ENCODE results near the gene TJP1. TPM values are rescaled to one million over a fixed set of nuclear protein-coding genes. Genes with fewer than 3 reads are reported as not detected.

Gene TJP1
- total RNA-seq, result under 1 TPM in 1 of 2 donors, not detected in 1; 0.30 TPM

DNA sequence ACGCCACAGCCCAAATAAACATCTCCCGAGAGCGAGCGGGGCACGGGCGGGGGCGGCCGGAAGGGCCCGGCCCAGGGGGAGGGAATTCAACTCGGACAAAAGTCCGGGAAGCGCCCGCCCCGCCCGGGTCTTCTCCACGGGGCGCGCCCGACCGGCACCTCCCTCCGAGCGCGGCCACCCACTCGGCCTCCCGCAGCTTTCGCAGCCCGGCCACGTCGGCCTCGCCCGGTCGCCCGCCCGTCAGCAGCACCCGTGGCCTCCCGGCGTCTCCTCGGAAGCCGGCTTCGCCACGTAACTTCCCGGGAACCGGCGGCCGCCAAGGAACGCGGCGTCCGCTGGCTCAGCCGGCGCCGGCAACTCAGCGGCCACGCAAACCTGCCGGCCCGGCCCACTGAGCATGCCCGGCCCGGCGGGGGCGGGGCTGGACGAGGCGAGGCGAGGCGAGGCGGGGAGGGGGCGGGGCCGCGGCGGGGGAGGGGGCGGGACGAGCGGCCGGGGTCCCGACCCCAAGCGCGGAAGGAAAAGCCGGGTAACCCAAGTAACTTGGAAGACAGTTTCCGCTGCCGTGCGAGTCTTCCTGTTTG lies at the start of gene TJP1:
Gene TJP1 (minus strand): TSS at position 369 of the 584 bp plus-strand sequence. CDS start 440 bp downstream, outside the sequence.
- no peak for DNase-seq (ENCODE audit: low spot score in 2 of 2)
- Mint-ChIP-seq H3K36me3 (peaks cover 7 to 15% of the 10 kb centered on the region in 2 donors), H3K9me3 (peaks cover 0 to 4% of the 10 kb centered on the region in 2 donors), H3K27ac (no peak within 1 kb of the TSS)
- no peak for ATAC-seq

DNA sequence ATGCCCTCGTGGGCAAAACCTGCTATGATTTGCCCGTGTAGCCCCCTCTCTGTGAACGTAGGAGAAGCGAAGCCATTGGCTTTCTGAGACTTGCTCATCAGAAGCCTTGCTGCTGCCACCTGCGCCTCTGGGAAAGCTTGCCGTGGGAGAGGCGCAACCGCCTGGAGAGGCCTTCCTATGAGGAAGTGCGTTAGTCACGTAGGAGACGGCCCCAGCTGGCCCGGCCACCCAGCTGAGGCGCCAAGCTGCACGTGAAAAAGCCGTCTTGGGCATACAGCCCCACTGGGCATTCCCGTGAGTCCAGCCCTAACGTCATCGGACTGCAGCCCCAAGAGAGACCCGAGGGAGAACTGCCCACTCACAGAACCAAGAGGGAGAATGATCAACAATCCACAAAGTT lies 49.1 kb upstream of the TJP1 start:
- DNase-seq (ENCODE audit: low spot score in 2 of 2) (no peak), ATAC-seq (no peak)
- H3K27ac Mint-ChIP-seq, result no peak overlapping the region
- H3K9me3 Mint-ChIP-seq, result no peaks in the 10 kb centered on the region
- H3K36me3 Mint-ChIP-seq, result no peaks in the 10 kb centered on the region

DNA sequence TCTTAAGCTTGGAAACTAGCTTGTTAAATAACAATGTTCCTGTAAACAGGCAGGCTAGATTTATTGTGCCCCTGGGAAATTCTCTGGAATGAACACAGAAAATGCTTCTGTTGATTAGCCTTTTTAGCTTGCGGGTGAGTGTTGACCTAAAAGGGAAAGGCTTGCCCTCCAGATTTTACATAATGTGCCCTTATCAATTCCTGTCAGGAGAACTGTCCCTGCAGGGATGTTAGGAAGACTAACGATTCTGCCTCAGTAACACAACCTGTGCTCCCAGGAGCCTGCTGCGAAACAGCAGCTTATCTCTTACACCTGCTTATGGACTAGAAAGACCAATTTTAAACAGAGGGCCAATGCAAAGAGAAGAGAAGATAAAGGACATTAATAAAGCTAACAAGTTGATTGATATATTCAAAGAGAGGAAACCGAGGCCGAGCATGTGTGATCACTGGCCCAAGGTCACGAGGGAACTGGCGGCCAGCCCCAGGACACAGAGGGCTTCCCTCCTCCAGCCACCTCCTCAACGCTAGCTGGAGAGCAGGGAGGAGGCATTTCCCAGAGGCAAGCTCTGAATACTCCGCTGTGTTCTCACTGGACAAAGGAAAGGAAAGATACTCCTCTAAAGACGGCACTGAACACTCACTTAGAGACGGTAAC lies 48.4 kb upstream of the TJP1 start:
- H3K9me3 Mint-ChIP-seq, result no peaks in the 10 kb centered on the region
- ATAC-seq, result no peak

DNA sequence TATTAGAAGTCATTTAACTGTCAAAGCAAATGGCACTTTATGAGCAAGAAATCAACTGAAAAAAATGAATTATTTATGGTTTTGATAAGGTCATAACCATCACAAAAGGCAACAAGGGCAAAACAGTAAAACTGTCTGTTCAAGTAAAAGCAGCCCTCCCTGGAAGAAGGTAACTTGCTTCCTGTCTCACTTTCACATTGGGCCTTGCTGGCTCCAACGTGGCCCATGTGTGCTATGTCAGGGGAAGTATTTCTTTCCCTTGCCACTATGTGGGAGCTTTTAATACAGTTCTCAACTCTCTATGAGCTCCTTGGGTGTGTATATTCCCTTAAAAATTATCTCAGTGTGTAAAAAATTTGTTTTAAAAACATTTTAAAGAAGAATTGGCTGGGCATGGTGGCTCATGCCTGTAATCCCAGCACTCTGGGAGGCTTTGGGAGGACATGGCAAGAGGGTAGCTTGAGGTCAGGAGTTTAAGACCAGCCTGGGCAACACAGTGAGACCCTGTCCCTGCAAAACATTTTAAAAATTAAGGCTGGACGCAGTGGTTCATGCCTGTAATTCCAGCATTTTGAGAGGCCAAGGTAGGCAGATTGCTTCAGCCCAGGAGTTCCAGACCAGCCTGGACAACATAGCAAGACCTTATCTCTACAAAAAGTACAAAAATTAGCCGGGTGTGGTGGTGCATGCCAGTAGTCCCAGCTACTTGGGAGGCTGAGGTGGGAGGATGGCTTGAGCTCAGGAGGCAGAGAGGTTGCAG lies 45.2 kb upstream of the TJP1 start:
- no peak for ATAC-seq

More for the DNA sequence above, 48.4 kb upstream of the TJP1 start:
- Mint-ChIP-seq H3K27ac (no peak overlapping the region), H3K36me3 (no peaks in the 10 kb centered on the region)
- DNase-seq (ENCODE audit: low spot score in 2 of 2), result no peak

DNA sequence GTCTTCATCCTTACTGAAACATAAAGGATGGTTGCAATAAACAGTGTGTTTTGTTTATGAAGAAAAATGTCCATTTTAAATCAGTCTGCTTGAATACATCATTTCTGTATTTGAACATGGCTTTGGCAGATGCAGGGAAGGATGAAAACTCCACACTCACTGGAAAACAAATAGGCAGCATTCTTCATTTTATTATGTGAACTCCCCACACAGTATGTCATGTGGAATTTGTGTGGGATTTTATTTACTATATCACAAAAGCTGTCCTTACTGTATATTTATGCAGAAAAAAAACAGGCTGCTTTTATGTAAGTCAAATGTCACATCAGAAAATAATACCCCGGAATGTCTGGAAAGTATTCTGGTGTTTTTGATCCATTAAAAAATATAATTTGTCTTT lies 44.1 kb upstream of the TJP1 start:
- ATAC-seq, result no peak
- Mint-ChIP-seq H3K36me3 (no peaks in the 10 kb centered on the region), H3K9me3 (no peaks in the 10 kb centered on the region), H3K27ac (no peak overlapping the region)
- DNase-seq (ENCODE audit: low spot score in 2 of 2), result no peak

More for the DNA sequence above, 45.2 kb upstream of the TJP1 start:
- H3K36me3 Mint-ChIP-seq, result no peaks in the 10 kb centered on the region
- no peak overlapping the region for H3K27ac Mint-ChIP-seq
- DNase-seq (ENCODE audit: low spot score in 2 of 2), result no peak
- no peaks in the 10 kb centered on the region for H3K9me3 Mint-ChIP-seq

DNA sequence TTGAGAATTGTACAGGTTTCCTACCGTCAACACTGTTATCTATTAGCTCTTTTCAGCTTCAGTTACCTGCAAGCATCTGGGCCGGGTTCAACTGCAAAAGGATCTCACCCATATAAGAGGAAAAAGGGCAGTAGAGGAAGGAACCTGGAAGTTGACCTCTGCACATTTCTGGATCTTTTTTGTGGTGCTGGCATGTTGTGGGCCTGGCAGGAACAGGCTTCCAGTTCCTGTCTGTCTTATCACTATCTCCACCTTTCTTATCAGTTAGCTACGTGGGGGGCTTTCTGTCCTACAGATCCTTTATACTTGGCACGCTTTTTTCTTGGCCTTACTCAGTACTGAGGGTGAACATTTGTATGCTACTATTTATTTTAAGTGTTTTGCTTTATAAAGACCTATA lies 42.2 kb upstream of the TJP1 start:
- no peak for ATAC-seq
- H3K36me3 Mint-ChIP-seq, result no peaks in the 10 kb centered on the region
- H3K27ac Mint-ChIP-seq, result no peak overlapping the region
- no peaks in the 10 kb centered on the region for H3K9me3 Mint-ChIP-seq
- no peak for DNase-seq (ENCODE audit: low spot score in 2 of 2)

DNA sequence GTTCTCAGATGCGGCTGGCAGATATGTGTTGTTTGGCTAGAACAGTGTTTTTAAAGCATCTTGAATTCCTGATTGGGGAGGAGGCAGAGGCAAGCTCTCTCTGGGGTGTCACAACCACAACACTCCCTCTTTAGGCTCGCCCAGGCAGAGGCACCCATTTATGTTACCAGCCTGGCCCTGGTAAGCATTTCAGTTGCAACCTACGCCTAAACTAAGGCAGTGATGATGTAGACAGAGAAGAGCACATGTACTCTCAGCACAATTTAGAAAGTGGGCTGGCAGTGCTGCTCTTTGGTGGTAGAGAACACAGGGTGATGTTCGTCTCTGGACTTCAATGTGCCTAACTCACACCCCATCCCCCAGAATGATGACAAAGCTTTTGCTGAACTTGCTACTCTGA lies 41.2 kb upstream of the TJP1 start:
- Mint-ChIP-seq H3K9me3 (no peaks in the 10 kb centered on the region), H3K27ac (no peak overlapping the region), H3K36me3 (no peaks in the 10 kb centered on the region)
- DNase-seq (ENCODE audit: low spot score in 2 of 2) (no peak), ATAC-seq (no peak)

DNA sequence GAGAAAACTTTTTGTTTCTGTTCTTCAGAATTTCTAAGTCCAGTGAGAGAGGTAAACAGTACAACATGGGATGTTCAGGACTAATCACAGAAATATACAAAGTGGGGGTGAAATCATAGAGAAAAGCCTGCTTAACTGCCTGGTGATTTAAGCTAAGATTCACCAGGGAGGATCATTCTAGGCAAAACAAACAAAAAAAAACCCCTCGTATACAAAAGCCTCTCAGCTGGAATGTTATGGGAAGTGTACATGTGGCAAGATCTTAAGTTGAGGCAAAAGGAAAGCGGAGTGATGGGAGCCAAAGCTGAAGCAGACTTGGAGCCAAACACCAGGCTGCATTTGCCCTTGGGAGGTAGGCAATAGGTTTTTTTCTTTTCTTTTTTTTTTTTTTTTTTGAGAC lies 40.0 kb upstream of the TJP1 start:
- ATAC-seq (no peak), DNase-seq (ENCODE audit: low spot score in 2 of 2) (no peak)
- Mint-ChIP-seq H3K9me3 (no peaks in the 10 kb centered on the region), H3K36me3 (no peaks in the 10 kb centered on the region), H3K27ac (no peak overlapping the region)

DNA sequence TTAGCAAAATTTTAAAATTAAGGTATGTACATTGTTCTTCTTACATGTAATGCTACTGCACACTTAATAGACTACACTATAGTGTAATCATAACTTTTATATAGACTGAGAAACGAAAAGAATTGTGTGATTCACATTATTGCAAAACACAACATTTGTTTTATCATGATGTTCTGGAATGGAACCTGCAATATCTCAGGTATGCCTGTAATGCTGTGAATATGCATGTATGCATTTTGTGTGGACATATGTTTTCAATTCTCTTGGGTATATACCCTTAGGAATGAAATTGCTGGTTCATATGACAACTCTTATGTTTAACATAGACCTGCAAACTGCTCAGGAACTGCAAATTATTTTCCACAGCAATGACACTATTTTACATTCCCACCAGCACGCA lies 38.6 kb upstream of the TJP1 start:
- H3K9me3 Mint-ChIP-seq, result peaks cover 0 to 4% of the 10 kb centered on the region in 2 donors
- no peak overlapping the region for H3K27ac Mint-ChIP-seq
- ATAC-seq (no peak), DNase-seq (ENCODE audit: low spot score in 2 of 2) (no peak)
- no peaks in the 10 kb centered on the region for H3K36me3 Mint-ChIP-seq

DNA sequence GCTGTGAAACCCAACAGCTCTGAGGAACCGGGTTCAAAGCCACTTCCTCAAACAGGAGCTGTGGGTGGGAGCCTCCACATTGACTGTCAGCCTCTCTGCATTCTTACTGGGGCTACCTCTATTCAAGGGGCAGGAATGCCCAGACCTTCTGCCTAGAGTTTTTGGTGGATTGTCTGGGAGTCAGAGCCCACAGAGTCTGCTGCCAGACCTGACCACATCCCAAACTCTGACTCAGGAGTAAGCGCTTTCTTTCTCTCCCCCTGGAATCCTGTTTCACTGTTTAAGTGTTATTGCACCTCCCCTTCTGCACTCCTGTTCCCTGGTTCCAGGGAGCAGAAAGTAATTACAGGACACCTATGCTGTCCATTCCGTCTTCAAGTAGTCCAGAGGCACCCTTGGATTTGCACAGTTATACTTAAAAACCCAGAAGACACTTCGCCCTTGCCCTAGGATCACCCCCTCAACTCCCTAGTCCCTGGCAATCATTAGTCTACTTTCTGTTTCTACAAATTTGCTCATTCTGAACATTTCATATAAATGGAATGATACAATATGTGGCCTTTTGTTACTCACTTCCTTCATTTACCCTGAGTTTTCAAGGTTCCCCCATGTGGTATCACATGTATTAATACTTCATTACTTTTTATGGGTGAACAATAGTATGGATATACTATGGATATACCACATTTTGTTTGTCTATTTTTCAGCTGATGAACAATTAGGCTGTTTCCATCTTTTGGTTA lies 37.9 kb upstream of the TJP1 start:
- Mint-ChIP-seq H3K9me3 (peaks cover 0 to 4% of the 10 kb centered on the region in 2 donors), H3K36me3 (no peaks in the 10 kb centered on the region), H3K27ac (no peak overlapping the region)
- DNase-seq (ENCODE audit: low spot score in 2 of 2) (no peak), ATAC-seq (no peak)

DNA sequence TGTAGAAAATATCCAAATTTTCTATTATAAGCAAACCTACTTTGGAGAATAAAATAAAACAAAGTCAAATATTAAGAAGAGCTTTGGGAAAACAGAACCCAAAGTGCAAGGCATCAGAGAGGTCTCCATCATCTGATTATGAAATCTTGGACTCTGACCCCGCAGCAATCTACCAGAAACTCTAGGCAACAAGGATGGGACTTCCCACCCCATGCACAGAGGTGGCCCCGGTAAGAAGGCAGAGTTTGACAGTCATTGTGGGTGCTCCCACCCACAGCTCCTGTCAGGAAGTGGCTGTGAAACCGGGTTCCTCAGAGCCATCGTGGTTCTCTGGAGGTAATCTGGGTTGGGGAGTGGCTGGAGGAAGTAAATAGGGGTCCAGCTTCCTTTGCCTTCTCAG lies 37.0 kb upstream of the TJP1 start:
- no peak overlapping the region for H3K27ac Mint-ChIP-seq
- no peaks in the 10 kb centered on the region for H3K36me3 Mint-ChIP-seq
- no peak for ATAC-seq
- peaks cover 0 to 4% of the 10 kb centered on the region in 2 donors for H3K9me3 Mint-ChIP-seq
- DNase-seq (ENCODE audit: low spot score in 2 of 2), result no peak

DNA sequence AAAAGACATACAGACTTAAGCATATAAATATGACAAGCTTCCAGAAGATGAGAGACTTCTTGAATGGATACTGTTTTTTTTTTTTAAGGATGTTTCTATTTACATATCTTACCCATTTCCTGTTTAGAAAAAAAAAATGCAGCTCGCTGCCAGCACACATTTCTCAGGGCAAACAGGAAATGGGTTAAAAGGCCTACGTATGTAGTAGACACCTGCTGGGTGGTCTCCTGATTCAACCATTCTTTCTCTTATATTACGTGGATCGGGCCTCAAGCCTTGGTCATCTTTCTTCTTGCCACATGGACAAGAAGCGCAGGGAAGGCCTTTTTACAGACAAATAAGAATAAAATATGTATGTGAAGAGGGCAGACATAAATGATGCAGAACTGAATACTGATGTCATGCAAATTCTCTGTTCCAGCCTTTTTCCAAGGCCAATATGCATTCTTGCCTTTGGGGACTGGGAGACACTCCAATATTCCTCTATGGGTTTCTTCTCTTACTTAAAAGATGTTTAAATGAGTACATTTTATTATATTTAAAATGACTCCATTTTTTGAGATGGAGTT lies 35.0 kb upstream of the TJP1 start:
- no peak for DNase-seq (ENCODE audit: low spot score in 2 of 2)
- no peak overlapping the region for H3K27ac Mint-ChIP-seq
- peaks cover 0 to 4% of the 10 kb centered on the region in 2 donors for H3K9me3 Mint-ChIP-seq

DNA sequence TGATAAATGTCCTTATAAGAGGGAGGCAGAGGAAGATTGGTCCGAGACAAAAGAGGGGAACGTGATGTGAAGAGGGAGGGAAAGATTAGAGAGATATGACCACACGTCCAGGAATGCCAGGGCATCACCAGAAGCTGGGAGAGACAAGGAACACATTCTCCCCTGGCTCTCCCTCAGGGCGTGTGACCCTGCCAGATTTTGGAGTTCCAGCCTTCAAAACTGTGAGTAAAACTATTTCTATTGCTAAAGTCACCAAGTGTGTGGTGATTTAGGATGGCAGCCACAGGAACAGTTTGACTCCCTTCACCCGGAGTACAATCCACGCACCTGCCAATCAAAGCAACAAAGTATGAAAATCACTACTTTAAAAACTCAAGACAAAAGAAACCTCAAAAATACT lies 32.1 kb upstream of the TJP1 start:
- Mint-ChIP-seq H3K9me3 (peaks cover 0 to 4% of the 10 kb centered on the region in 2 donors), H3K36me3 (no peaks in the 10 kb centered on the region), H3K27ac (no peak overlapping the region)
- DNase-seq (ENCODE audit: low spot score in 2 of 2) (no peak), ATAC-seq (no peak)

More for the DNA sequence above, 35.0 kb upstream of the TJP1 start:
- no peaks in the 10 kb centered on the region for H3K36me3 Mint-ChIP-seq
- no peak for ATAC-seq

DNA sequence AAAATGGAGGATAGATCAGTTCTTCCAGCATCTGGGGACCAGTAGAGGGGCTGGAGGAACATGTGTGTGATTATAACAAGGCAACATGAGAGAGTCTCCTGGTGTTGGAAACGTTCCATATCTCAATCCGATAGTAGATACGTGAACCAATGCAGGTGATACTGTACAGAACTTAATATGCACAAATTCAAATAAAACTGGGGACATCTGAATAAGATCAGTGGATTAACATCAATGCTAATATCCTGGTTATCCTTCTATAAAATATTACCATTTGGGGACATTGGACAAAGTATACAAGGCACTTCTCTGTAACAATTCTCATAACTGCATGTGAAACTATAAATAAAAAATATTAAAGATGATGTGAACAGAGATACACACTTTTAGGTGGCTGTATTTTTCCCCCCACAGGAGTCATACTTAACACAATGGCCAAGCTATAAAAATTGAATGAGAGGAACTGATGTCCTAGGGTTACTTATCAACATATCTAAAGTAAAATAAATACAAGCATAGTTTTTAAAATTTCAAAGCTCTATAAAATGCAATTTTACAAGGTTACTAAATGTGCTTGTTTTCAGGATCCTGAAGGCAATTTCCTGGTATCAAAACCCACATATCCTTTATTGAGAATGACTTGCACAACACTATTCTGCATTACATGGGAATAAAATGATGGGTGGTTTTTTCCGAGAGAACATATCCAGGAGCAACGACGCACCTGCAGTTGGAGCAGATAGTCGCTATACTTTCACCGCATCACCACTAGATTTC lies 31.1 kb upstream of the TJP1 start:
- Mint-ChIP-seq H3K27ac (no peak overlapping the region), H3K36me3 (no peaks in the 10 kb centered on the region), H3K9me3 (peaks cover 0 to 4% of the 10 kb centered on the region in 2 donors)
- ATAC-seq (no peak), DNase-seq (ENCODE audit: low spot score in 2 of 2) (no peak)

DNA sequence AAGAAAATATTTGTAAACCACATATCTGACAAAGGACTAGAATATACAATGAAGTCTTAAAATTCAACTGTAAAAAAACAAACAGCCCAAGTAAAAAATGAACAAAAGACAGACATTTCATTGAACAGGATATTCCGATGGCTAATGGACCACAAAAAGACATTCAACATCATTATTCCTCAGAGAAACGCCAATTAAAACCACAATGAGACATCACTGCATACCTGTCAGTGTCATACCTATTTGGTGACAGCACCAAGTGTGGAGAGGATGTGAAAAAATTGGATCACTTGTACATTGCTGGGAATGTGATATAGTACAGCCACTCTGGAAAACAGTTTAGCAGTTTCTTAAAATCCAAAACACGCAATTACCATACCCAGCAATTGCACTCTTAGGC lies 29.9 kb upstream of the TJP1 start:
- Mint-ChIP-seq H3K27ac (no peak overlapping the region), H3K9me3 (peaks cover 5 to 6% of the 10 kb centered on the region in 2 donors), H3K36me3 (peaks cover 8 to 10% of the 10 kb centered on the region in 2 donors)
- DNase-seq (ENCODE audit: low spot score in 2 of 2) (no peak), ATAC-seq (no peak)

DNA sequence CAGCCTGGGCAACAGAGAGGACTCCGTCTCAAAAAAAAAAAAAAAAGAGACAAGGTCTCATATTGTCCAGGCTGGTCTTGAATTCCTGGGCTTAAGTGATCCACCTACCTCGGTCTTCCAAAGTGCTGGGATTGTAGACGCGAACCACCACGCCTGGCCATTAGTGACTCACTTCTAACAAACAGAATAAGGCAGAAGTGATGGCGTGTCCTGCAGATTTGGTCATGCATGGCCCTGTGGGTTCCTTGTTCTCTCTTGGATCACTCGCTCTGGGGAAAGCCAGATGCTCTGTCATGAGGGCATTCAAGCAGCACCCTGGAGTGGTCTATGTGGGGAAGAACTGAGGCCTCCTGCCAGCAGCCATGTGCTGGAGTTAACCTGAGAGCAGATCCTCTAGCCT lies 27.4 kb upstream of the TJP1 start:
- DNase-seq (ENCODE audit: low spot score in 2 of 2) (no peak), ATAC-seq (no peak)
- H3K36me3 Mint-ChIP-seq, result peaks cover 10 to 20% of the 10 kb centered on the region in 2 donors
- H3K9me3 Mint-ChIP-seq, result peaks cover 11 to 15% of the 10 kb centered on the region in 2 donors
- H3K27ac Mint-ChIP-seq, result no peak overlapping the region
